HEK293 (cell line): ENCODE data around the gene DNAH11.

Source experiments
- CTCF ChIP-seq: fragments of 450-650 bp; formaldehyde crosslinking; IDR thresholded peaks from 2 replicates; pipeline ENCODE4 v1.5.1; 2016; ENCODE audit warnings: missing biosample characterization, missing genetic modification characterization
- YY2 ChIP-seq: fragments of 450-650 bp; formaldehyde crosslinking; IDR thresholded peaks from 2 replicates; pipeline ENCODE4 v1.5.1; 2016; ENCODE audit warnings: missing biosample characterization, missing genetic modification characterization
- ZNF398 ChIP-seq: fragments of 450-650 bp; formaldehyde crosslinking; IDR thresholded peaks from 2 replicates; pipeline ENCODE4 v1.5.1; 2017; ENCODE audit warnings: missing biosample characterization, missing genetic modification characterization
- ZNF747 ChIP-seq: fragments of 450-650 bp; formaldehyde crosslinking; IDR thresholded peaks from 2 replicates; pipeline ENCODE4 v1.5.1; 2016; ENCODE audit warnings: missing biosample characterization, missing genetic modification characterization
- TF ChIP-seq, protein P1 (sequence below): fragments of 450-650 bp; formaldehyde crosslinking; IDR thresholded peaks from 2 replicates; pipeline ENCODE4 v1.5.1; 2016; ENCODE audit warnings: missing biosample characterization, missing genetic modification characterization, low read depth

DNA sequence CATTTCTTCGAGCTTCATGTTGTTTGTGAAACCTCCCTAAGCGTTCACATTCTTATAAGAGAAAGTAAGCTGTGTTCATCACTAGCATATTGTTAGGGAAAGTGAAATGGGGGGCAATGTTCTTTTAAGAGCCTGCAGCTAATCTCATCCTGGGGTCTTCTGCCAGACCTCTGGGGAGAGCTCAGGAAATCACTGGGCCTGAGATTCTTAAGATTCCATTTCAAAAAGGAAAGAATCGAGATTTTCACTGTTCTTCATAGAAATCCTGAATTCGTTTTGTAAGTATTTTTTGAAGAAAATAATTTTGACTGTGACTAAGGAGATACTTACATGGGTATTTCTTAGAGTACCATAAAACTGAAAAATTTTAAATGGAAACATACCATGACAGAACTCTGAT is 242.2 kb downstream of the DNAH11 start:
- TF ChIP-seq YY2 (no peak), CTCF (tag by site-specific recombination) (no peak), ZNF747 (no peak), ZNF398 (no peak)
- TF ChIP-seq, protein P1, sequence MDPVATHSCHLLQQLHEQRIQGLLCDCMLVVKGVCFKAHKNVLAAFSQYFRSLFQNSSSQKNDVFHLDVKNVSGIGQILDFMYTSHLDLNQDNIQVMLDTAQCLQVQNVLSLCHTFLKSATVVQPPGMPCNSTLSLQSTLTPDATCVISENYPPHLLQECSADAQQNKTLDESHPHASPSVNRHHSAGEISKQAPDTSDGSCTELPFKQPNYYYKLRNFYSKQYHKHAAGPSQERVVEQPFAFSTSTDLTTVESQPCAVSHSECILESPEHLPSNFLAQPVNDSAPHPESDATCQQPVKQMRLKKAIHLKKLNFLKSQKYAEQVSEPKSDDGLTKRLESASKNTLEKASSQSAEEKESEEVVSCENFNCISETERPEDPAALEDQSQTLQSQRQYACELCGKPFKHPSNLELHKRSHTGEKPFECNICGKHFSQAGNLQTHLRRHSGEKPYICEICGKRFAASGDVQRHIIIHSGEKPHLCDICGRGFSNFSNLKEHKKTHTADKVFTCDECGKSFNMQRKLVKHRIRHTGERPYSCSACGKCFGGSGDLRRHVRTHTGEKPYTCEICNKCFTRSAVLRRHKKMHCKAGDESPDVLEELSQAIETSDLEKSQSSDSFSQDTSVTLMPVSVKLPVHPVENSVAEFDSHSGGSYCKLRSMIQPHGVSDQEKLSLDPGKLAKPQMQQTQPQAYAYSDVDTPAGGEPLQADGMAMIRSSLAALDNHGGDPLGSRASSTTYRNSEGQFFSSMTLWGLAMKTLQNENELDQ (tag by site-specific recombination): no peak
